DOHH2 (cell line): ENCODE measurements around the gene RGS2.

Experiments used
- EZH2phosphoT487 ChIP-seq: fragments of 200-600 bp; sonication (generic); IDR thresholded peaks from 2 replicates; pipeline ENCODE4 v1.6.1; 2017; ENCODE audit warnings: borderline replicate concordance, mild to moderate bottlenecking, antibody characterized with exemption, low read length, moderate library complexity, mixed read lengths
- TF ChIP-seq, protein P1 (sequence below): fragments of 200-600 bp; sonication (generic); IDR thresholded peaks from one replicate; pipeline ENCODE4 v1.5.1; 2014; ENCODE audit warnings: antibody characterized with exemption, mild to moderate bottlenecking, low read depth, low read length; ENCODE audit not compliant: poor library complexity, severe bottlenecking

DNA sequence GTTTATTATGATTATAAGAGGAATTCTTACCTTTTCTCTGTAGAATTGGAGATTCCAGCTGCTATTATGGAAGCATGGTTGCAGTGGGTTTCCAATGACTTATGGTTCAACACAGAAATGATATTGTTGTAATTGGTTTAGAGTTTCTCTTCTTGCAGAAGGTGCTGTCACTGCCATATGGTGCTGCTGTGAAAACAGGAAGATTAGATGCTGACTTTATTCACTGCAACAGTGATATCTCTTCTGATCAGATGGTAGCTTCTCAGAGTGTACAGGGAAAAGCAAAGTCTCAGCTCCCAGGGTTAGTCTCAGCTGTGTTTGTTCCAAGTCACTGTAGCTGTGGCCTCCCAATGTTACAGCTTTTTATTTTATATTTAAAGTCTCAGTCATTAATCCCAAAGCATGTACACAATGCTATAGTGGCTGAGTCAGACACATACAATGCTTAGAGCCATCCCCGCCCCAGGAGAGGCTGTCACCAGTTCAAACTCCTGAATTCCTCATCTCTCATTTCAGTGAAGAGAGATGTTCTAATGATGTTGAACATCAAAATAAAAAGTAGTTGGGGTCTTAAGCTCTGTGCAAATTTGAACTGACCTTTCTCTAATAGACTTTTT lies 42.7 kb upstream of the RGS2 start:
- TF ChIP-seq, protein P1, sequence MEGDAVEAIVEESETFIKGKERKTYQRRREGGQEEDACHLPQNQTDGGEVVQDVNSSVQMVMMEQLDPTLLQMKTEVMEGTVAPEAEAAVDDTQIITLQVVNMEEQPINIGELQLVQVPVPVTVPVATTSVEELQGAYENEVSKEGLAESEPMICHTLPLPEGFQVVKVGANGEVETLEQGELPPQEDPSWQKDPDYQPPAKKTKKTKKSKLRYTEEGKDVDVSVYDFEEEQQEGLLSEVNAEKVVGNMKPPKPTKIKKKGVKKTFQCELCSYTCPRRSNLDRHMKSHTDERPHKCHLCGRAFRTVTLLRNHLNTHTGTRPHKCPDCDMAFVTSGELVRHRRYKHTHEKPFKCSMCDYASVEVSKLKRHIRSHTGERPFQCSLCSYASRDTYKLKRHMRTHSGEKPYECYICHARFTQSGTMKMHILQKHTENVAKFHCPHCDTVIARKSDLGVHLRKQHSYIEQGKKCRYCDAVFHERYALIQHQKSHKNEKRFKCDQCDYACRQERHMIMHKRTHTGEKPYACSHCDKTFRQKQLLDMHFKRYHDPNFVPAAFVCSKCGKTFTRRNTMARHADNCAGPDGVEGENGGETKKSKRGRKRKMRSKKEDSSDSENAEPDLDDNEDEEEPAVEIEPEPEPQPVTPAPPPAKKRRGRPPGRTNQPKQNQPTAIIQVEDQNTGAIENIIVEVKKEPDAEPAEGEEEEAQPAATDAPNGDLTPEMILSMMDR = no peak
- no peak for TF ChIP-seq EZH2phosphoT487
